GM18907 (cell line): ENCODE data around the gene TRABD2B.

Source experiments
- ATAC-seq: cut with Tn5 transposase; IDR thresholded peaks from one replicate; pipeline ENCODE4 v1.9.1; 2021; ENCODE audit warnings: mild to moderate bottlenecking, moderate library complexity; ENCODE audit not compliant: unreplicated experiment

The TRABD2B gene

DNA sequence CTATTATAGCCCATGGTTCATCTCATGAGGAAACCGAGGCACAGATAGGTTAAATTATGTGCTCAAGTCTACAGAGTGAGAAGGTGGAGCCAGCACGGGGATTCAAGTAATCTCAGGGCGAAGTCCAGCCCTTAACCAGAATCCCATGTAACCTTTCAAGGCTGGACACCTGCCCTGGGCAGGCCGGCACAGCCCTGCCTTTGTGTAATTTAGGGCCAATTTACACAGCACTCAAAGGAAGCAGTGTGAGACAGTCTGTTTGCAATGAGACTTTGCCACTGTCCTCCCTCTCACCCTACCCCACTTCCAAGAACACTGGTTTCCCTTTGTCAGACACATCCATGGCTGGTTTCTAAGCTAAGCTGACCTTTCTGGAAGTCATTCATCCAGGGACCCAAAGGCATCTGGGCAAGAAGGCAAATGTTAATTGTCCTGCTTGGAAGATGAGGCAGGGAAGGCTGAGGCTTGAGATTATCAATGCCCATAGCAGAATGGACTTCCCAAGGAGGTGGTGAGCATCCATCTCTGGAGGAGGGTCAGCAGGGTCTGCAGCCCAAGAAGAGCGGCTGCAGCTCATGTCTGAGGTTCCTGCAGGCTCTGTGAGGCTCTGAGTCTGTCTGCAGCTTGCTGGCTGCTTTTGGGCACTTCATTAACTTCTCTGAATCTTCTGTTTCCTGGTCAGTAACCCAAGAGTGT, 159.2 kb downstream of the TRABD2B start:
- ATAC-seq: no peak

DNA sequence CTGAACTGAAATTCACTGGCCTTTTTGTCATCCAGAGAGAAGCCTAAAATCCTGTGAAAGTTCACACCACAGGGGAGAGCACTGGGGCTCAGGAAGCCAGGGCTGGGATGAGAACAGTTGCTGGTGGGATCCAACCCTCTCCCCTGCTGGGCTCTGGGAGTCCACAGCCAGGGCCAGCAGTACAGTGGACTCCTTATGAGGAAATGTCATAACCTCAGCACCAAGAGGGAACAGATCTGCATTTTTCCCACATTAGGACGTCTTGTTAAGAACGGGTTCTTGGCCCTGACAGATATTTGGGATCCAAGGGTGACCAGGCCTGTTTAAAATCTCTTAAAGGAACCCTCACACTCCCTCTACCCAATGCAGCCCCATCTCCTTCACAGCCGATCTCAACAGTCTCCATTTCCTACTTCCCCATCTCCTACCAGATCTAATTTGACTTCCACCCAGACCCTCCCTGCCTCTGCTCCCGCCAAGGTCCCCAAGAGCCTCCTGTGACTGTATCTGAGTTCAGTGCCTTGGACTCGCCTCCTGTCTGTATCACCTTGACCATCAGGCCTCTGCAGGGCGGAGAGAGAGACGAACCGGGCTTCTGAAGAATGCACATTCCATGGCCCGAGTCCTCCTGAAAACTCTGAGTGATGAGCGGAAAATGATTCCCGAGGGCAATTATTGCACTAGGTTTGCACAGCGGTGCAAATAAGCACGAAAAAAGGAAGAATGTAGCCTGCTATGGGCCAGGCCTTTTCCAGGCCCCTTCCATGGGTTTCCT, 159.9 kb downstream of the TRABD2B start:
- ATAC-seq: no peak

DNA sequence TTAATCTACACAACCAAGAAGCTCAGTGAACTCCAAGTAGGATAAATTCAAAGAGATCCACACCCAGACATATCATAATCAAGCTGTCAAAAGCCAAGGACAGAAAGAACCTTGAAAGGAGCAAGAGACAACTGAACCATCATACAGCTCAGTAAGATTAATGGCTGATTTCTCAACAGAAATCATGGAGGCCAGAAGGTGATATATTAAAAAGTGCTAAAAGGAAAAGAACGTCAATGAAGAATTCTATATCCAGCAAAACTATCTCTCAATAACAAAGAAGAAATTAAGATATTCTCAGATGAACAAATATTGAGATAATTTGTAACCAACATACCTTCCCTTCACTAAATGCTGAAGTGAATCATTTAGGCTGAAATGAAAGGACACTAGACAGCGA, 161.8 kb downstream of the TRABD2B start:
- no peak for ATAC-seq

DNA sequence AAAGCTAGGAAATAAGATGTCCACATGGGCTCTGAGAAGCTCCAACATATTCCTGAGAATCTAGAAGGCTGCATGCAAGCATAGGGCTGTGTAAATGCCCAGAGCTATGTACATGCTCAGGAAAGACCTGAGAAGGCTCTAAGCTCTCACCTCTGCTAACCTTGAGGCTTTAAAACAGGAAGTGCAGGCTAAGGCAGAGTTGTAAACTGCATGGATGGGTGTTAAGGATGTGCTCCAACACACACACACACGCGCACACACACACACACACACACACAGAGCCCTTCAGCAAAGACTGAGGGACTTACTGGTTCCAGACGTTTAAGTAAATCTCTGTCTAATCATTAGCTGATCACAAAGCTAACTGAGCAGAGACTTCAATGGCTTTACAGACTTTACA, 162.9 kb downstream of the TRABD2B start:
- ATAC-seq: no peak

DNA sequence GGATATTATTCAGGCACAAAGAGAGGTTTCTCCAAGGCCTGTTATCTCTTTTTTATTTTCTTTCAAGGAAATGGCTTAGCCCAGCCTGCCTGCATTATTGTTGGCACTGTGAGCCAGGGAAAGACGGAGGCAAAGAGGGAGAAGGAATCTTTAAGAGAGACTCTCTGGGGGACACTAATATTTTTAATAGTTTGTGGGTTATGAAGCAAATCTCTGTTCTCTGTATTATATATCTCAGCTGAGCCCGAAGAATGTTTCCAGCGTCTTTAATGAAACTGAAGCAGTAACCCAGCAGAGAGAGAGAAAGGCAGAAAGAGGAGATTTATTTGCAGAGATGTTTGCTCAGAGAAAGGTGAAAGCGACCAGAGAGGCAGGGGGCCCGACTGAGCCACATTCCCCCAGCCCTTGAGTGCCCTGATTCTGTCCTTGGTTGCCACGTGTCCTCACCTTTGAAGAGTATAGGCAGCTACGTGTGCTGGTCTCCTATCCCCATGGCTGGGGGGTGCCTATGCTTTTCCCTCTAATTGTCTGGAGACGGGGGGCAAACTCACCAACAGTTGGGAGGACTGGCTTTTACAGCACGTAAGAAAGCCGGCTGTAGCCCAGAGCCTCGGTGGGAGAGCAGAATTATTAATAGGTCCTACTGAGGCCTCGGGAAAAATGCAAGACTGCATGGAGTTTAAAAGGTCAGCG, 166.4 kb downstream of the TRABD2B start:
- no peak for ATAC-seq

DNA sequence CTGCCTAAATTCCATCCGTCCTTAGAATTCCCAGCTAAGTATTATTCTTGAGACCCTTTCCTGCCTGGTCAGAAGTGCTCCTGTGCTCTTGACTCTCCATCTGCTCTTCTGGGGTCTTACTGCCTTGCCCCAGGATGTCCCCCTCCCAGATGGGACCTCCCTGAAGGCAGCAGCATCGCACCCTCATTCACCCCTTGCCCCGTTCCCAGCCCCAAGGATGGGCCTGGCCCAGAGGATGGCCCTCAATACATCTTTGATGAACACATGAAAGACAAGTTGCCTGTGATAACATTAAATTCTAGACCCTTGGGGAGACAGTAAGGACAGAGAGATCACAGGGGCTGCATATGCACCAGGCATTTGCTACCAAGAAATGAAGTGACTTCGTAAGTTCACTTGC, 167.2 kb downstream of the TRABD2B start:
- no peak for ATAC-seq

DNA sequence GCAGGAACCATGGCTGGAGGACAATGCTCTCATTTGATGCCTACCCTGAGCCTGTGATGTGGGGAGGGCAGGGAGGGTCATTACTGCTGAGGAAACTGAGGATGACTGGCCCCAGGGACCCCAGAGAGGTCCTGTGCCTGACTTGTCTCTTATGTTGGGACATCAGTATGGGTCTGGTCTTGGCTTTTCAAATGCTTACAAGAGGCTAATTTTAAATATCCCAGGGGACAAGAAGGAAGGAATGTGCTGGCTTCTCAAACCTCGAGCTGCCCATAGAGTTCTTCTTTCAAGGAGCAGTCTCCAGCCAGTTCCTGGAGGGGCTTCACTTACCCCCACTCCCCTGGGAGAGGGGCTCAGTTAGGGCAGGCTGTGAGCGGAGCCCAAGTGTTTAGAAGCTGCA, 168.2 kb downstream of the TRABD2B start:
- ATAC-seq: no peak

DNA sequence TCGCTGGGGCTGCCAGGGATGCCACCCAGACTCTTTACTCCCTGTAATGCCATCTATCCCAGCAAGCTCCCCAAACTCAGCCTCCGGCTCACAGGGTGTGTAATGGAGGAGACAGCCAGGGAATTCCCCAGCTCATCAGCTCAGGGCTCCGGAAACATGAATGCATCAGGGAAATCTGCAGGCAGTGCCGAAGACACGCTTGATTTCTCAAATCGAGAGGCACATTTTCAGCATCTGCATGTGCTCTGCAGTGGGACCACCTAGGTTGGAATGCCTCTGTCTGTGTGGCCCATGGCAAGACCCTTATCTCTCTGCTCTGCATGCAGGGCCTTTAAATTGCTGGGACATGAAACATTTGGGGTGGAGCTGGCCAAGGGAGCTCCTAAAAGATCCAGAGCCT, 170.1 kb downstream of the TRABD2B start:
- ATAC-seq: no peak

DNA sequence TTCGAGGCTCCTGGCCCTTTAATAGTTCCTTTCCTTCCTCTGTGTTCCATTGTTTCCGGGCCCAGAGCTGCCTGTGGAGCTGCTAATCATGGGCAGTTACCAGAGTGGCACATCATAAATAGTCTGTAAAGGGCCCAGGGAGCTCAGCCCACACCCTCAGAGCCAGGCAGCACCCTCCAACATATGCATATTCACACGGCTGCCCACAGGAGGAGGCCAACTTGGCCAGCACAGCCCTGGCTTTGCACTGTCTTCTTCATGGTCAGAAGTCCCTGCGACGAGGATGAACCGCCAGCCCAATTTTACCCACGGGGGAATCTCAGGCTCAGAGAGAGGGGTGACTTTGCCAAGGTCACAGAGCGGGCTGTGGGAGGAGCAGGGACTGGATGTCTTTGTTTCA, 172.5 kb downstream of the TRABD2B start:
- no peak for ATAC-seq

DNA sequence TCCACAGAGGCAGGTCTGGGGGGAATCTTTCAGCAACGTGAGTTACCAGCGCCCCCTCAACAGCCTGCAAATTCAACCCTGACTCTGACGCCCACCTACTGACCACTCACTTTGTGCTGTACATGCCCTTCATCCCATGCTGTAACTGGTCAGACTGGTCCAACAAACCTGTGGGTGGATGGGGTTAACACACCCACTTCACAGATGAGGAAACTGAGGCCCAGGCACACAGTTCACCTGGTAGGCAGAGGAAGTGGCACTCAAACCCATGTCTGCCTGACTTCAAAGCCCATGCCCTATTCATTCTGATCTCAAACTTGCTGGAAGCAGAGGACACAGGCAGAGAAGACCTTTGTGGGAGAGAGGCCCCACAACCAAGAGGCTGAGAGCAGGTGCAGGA, 172.9 kb downstream of the TRABD2B start:
- ATAC-seq: no peak

DNA sequence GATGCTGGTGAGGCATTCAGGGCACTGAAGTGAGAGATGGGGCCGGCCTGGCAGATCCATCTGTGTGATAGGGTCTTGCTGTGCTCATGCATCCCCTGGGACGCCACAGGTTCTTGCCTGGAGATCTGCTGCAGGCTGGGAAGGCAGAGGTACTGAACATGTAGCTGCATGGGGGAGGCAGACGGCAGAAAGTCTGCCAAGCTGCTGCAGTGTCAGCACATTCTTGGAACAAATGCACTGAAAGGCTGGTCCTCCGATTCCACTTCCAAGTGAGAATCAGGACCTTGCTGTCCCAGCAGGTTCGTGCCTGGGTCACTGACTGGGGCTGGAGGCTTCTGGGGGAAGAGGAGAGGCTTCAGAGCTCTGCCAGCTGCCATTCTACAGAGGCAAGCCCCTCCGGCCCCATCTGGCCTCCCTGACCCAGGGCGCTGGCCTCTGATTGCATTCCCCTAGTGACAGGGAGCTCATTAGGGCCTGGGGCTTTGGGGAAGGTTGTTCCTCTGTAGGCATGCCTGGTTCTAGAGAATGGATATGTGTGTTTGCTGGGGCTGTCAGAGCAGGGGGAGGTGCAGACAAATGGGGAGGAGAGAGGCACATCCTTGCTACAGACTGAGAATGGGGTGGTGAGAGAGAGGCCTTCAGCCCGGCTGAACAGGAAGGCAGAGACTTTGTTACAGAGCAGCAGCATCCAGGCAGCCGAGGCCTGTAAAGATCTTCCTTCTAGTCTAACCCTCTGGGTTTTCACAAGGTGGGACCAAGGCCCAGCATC, 174.0 kb downstream of the TRABD2B start:
- ATAC-seq: no peak

DNA sequence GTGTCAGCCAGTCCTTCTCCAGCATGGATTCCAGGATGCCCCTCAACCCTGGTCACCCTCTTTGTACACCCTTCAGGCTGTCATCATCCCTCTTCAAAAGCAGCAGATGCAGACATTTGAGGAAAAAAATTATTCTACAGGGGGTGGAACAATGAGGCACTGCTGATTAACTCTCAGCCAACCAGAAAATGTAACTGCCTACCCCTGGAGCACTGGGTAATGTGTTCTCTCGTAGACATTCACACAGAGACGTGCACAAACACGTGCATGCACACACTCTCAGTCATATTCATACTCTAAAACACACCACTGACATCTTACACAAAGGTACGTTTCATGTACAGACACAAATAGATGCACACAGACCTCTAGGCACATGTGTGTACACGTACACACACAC, 175.4 kb downstream of the TRABD2B start:
- no peak for ATAC-seq

DNA sequence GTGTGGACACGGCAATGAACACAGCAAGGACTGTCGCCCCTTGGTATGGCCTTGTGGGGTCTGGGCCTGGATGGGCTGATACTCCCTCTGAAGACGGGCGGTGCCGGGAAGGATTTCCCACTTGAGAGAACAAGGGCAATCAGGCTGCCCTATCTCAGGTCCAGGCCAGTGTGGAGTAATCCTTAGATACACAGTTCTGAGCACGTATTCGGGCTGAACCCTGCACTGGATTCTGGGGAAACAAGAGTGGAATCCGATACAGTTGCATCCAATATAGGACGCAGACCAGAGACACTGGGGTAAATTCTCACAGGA, 177.7 kb downstream of the TRABD2B start:
- no peak for ATAC-seq

DNA sequence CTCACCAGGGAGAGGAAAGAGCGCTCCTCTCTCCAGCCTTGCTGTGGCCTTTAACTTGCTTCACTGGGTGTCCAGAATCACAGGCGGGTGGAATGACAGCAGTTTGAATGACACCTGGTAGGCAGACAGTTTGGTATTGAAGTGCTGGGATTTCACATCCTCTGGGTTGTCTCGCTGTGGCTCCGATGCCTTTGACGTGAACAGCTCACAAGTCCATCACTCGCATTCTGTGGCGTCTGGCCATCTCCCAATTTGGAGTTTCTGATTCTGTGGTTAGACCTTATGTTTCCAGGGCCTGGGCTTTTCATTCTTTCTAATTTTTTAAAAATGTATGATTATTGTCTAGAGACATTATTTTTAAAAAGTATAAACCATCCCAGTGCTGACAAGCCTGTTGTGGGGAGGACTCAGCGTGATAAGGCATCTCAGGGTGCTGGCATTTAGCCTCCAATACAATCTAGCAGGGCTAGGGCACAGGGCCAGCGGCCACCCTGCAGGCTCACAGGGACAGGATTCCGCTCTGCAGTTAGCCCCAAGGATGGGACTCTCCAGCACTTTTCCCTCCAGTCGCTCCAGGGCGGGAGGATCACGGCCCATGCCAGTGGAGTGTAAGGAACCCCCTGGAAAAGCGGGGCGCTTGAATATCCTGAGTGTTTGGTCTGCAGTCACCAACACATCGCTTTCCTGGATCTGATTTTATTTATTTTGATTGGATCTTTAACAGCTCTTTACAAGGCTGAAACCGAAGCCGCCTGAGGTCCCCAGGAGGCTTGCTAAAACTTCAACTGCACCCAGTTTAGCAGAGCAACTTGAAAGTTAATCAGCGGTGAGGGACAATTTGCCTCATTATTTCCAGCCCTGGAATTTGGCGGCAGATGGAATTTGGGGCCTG, 178.3 kb downstream of the TRABD2B start:
- ATAC-seq: no peak

DNA sequence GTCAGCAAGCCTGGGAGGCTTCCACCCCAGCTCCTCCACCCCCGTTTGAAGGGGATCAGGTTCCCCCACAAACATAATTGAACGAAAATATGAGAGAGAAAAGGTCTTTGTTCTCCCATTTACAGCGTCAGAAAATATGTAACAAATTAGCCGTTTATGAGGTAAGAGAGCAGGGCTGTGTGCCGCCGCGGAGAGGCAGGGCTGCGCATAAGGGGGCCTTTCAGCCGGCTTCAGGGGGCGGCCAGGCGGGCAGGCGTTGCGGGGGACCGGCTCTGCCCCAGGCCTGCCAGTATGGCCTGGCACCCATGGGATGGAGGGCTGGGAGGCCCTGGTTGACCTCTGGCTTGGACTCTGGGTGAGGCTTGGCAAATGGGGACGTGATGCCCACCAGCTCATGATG, 179.3 kb downstream of the TRABD2B start:
- ATAC-seq: no peak

DNA sequence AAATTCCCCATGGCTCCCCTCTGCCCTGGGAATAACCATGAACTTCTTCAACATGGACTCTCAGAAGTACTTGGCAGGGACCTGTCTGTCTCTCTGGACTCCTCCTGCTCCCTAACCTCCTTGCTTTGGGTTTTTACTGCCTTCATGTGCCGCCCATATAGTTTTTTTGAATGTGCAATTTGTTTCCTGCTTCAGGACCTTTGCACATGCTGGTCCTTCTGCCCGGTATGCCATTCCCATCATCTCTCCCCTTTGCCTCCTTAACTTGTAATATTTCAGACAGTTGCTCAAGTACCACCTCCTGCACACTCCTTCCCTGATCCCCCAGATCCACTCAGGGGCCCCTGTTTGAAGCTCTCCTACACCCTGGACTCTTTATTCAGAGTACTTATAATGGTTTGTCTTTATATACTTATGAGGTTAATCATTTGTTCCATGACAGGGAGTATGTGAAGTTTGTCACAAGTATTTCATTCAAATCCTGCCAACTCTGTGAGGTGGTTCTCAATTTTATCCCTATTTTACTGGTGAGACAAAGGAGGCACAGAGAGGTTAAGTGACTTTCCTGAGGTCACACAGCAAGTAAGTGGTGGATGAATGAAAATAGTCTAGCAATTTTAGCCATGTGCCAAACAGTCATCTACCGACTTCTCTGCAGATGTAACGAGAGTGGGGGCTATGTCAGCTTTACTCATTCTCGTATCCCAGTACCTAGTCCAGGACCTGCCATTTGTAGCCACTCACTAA, 180.7 kb downstream of the TRABD2B start:
- ATAC-seq: no peak

DNA sequence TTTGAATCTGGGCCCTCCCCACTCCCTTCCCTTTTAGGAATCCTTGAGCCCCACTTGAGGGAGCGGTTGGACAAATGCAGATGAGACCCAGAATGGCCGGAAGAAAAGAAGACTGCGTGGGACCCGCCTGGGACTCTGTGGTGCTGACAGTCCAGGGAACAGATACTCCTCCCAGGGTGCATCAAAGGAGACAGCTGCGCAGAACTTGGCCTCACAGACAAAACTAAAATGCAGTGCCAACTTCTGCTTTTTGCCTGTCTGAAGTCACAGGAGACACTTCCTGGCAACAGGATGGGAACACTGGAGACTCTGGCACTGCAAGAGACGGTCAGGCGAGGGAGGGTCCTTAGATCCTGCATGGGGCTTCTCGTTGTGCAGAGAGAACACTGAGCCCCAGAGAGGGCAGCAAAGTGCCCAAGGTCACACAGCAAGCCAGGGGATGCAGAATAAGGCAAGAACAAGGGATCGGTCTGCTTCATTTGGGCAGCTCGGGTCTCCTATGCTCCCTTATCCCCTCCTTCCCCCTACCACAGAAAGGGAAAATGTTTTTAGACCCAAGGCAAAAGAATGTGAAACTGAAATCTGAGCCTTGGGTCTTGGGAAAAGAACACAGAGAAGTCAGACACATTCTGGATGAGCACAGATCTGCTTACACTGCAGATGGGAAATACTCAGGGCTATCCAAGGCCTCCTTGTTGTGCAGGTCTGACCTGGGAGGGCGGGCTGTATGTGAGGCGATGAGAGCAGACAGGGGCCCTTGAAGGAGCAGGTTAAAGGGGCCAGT, 182.4 kb downstream of the TRABD2B start:
- ATAC-seq: no peak

DNA sequence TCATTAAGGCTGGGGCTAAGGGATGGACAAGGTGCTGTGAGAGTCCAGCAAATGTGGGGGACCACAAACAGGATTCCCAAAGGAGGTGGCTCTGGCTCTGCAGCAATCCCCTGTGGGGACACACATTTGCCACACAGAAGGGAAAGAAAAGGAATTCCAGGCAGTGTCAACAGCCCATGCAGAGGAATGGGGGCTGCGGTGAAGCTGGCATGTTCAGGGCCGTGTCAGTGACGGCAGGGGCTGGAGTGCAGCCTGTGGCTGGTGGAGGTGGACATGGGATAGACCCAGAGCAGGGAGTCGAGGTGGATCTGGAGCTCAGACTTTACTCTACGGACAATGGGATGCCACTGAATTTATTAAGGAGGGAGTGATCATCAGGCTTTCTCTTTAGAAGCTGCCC, 183.2 kb downstream of the TRABD2B start:
- no peak for ATAC-seq

DNA sequence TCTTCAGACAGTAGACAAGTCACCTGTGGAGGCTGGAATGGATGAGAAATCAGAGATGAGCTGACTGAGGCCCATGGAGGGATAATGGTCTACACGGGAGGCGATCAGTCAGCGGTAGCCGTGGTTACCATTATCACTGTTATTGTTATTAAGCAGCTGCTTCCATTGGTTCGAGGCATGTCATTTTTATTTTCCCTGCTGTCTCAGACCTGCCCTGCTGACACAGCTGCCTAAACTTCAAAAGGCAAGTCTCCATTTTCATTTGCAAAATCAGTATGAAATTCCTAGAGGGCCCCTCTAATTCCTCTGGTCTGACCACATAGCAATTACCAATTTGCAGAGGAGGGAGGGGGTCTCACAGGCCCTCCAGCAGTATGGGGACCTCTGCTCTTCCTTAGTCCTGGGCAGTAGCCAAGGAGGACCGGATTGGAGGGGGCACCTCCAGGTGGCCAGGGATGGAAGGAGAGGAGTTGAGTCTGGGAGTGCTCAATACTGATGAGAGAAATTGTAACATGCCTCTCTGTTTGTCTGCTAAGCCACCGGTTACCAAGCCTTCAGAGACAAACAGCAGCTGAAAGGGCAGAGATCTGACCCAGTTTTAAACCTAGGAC, 184.2 kb downstream of the TRABD2B start:
- ATAC-seq: no peak
